CD4-positive, alpha-beta T cell (primary cell): Measurements from ENCODE around the gene RAB27A. TPM values are rescaled to one million over a fixed set of nuclear protein-coding genes. Genes with fewer than 3 reads are reported as not detected.
A peak's percentile ranks its signal among the peaks of the same experiment; 100 is the strongest.

Experiments used
- ATAC-seq: fragments of 200-7000 bp; cut with Tn5 transposase; one replicate; pipeline ENCODE4 v1.10.0; 2022; ENCODE audit warnings: mild to moderate bottlenecking; ENCODE audit not compliant: poor library complexity
- CTCF ChIA-PET: fragments of 350-600 bp; sonication (Branson Sonifier 250); formaldehyde crosslinking; loops from one replicate; lab custom pipeline; 2021; ENCODE audit warnings: antibody characterized with exemption, inconsistent platforms; lab: Charles Lee
- POLR2A ChIA-PET: fragments of 350-600 bp; sonication (Branson Sonifier 250); formaldehyde crosslinking; loops from one replicate; lab custom pipeline; 2021; ENCODE audit warnings: antibody characterized with exemption, inconsistent platforms; lab: Charles Lee
- DNase-seq, 14 experiments: peaks; one replicate each; pipeline ENCODE4 v3.0.0-alpha.2; 2013 to 2020; ENCODE audit warnings: mixed read lengths in 2 of 14
- H3K27ac ChIP-seq, 2 donors: one replicate each; pipeline versions ENCODE4 v1.5.1 to v1.7.0; 2013; ENCODE audit warnings: low read length in 2 of 2, low read depth in 1 of 2, mild to moderate bottlenecking in 1 of 2
- H3K27me3 ChIP-seq, 2 experiments: 1 replicate in 1 of 2; 2 replicates in 1 of 2; pipeline versions ENCODE4 v1.6.1 to v1.7.0; 2013; ENCODE audit warnings: low read length in 2 of 2, control low read depth in 1 of 2, mild to moderate bottlenecking in 1 of 2, moderate library complexity in 1 of 2; ENCODE audit not compliant: insufficient read depth in 2 of 2, control insufficient read depth in 1 of 2
- H3K36me3 ChIP-seq: one replicate; pipeline ENCODE4 v1.6.1; 2013; ENCODE audit warnings: low read length, control low read depth; ENCODE audit not compliant: insufficient read depth
- H3K4me1 ChIP-seq: one replicate; pipeline ENCODE4 v1.6.1; 2013; ENCODE audit warnings: low read length, control low read depth; ENCODE audit not compliant: insufficient read depth
- H3K4me3 ChIP-seq: one replicate; pipeline ENCODE4 v1.5.1; 2013; ENCODE audit warnings: mild to moderate bottlenecking, low read length, moderate library complexity
- H3K9me3 ChIP-seq, 2 experiments: 1 replicate in 1 of 2; 2 replicates in 1 of 2; pipeline versions ENCODE4 v1.6.1 to v1.7.0; 2013; ENCODE audit warnings: low read length in 2 of 2, mild to moderate bottlenecking in 2 of 2, control low read depth in 1 of 2, moderate library complexity in 1 of 2; ENCODE audit not compliant: control insufficient read depth in 1 of 2, insufficient read depth in 1 of 2
- H3K27ac Mint-ChIP-seq: one replicate; pipeline ENCODE4 v1.8.0; 2020; ENCODE audit warnings: mixed read lengths
- H3K27me3 Mint-ChIP-seq: one replicate; pipeline ENCODE4 v1.8.0; 2021; ENCODE audit warnings: mixed read lengths
- H3K36me3 Mint-ChIP-seq: one replicate; pipeline ENCODE4 v1.8.0; 2021; ENCODE audit warnings: low read depth, mixed read lengths
- H3K4me1 Mint-ChIP-seq: one replicate; pipeline ENCODE4 v1.8.0; 2021; ENCODE audit warnings: low read depth, mixed read lengths
- H3K4me3 Mint-ChIP-seq: one replicate; pipeline ENCODE4 v1.8.0; 2020; ENCODE audit warnings: mild to moderate bottlenecking, mixed read lengths
- H3K9me3 Mint-ChIP-seq: one replicate; pipeline ENCODE4 v1.8.0; 2020; ENCODE audit warnings: mixed read lengths
- CTCF ChIP-seq: fragments of 200-600 bp; IDR thresholded peaks from one replicate; pipeline ENCODE4 v1.8.0; 2022; ENCODE audit warnings: antibody characterized with exemption, mild to moderate bottlenecking
- intact Hi-C, 2 experiments: fragments of 100-400 bp; cut with DNase I in 1 of 2; cut with micrococcal nuclease in 1 of 2; formaldehyde crosslinking; loops; one replicate each; pipeline versions ENCODE4 v1.15.1 to v1.9.0; 2023 to 2025; cut with DNase I, micrococcal nuclease
- total RNA-seq, 174 experiments: library from RNA in 2 of 174; stranded (reverse) in 2 of 174; gene quantifications; one replicate each; pipeline ENCODE4 v1.2.3 and lab custom pipeline; 2021 to 2026

Gene RAB27A
- total RNA-seq, 2 experiments from 2014 or later: 9.0 TPM

GRCh38 chr15:55257938-55258337, 31.7 kb downstream of the RAB27A start:
- Mint-ChIP-seq H3K9me3 (no peaks in the 10 kb centered on the region), H3K4me3 (no peak overlapping the region), H3K27me3 (no peaks in the 10 kb centered on the region), H3K4me1 (peaks cover 52% of the 10 kb centered on the region), H3K27ac (peak overlapping the region; percentile 6), H3K36me3 (peaks cover 17% of the 10 kb centered on the region)
- no peak for TF ChIP-seq CTCF
- H3K27ac ChIP-seq: no peak overlapping the region
- POLR2A ChIA-PET: no interaction called here
- no peaks in the 10 kb centered on the region for H3K9me3 ChIP-seq
- CTCF ChIA-PET: no interaction called here
- ATAC-seq: no peak
- H3K4me3 ChIP-seq: no peak overlapping the region
- intact Hi-C loops: loop anchor here in 1 of 2 experiments (5.0 kb wide), 1 partner anchor 34 kb away; no protein-coding TSS in a partner anchor
- peaks cover 35% of the 10 kb centered on the region for H3K4me1 ChIP-seq
- DNase-seq: no peak
- H3K27me3 ChIP-seq: no peaks in the 10 kb centered on the region
- peaks cover 2% of the 10 kb centered on the region for H3K36me3 ChIP-seq

- peak overlapping the region; percentile 40 for H3K4me3 Mint-ChIP-seq
- peaks cover 13% of the 10 kb centered on the region for H3K36me3 Mint-ChIP-seq
- POLR2A ChIA-PET: interaction anchor here (1.9 kb wide), 1 partner anchor 60 kb away, joined by 6 read pairs; the partner anchor contains the start of gene RSL24D1
- Histone ChIP-seq H3K4me3 (no peak overlapping the region), H3K27me3 (no peaks in the 10 kb centered on the region), H3K36me3 (peaks cover 2% of the 10 kb centered on the region), H3K4me1 (peaks cover 35% of the 10 kb centered on the region), H3K9me3 (no peaks in the 10 kb centered on the region), H3K27ac (no peak overlapping the region)
- CTCF ChIA-PET: no interaction called here
- no peak for ATAC-seq
- H3K9me3 Mint-ChIP-seq: no peaks in the 10 kb centered on the region
- peak overlapping the region; percentile 12 for H3K27ac Mint-ChIP-seq
- H3K4me1 Mint-ChIP-seq: peaks cover 53% of the 10 kb centered on the region
- intact Hi-C loops: loop anchor here in 1 of 2 experiments (5.0 kb wide), 1 partner anchor 35 kb away; no protein-coding TSS in a partner anchor
- no peak for DNase-seq
- no peaks in the 10 kb centered on the region for H3K27me3 Mint-ChIP-seq
- no peak for TF ChIP-seq CTCF
Observed at GRCh38 chr15:55257012-55257670, 32.5 kb downstream of the RAB27A start.

- H3K4me3 Mint-ChIP-seq: peak overlapping the region; percentile 82
- Histone ChIP-seq H3K27ac (peak overlapping the region in 1 of 2 donors; percentile 31), H3K36me3 (peaks cover 2% of the 10 kb centered on the region), H3K4me1 (peaks cover 35% of the 10 kb centered on the region), H3K9me3 (no peaks in the 10 kb centered on the region), H3K27me3 (no peaks in the 10 kb centered on the region), H3K4me3 (peak overlapping the region; percentile 46)
- ATAC-seq (no peak), DNase-seq (no peak)
- POLR2A ChIA-PET: interaction anchor here (1.5 to 1.9 kb wide), 2 partner anchors 16 to 59 kb away, joined by 3 to 6 read pairs; partner anchors contain the start of gene RSL24D1
- CTCF ChIA-PET: interaction anchor here (1.0 kb wide), 1 partner anchor 11 kb away, joined by 3 read pairs; no protein-coding TSS in a partner anchor
- H3K4me1 Mint-ChIP-seq: peaks cover 60% of the 10 kb centered on the region
- H3K27ac Mint-ChIP-seq: peak overlapping the region; percentile 57
- no peaks in the 10 kb centered on the region for H3K27me3 Mint-ChIP-seq
- peaks cover 10% of the 10 kb centered on the region for H3K36me3 Mint-ChIP-seq
- no peak for TF ChIP-seq CTCF
- intact Hi-C loops: loop anchor here in 1 of 2 experiments (5.0 kb wide), 1 partner anchor 36 kb away; no protein-coding TSS in a partner anchor
- H3K9me3 Mint-ChIP-seq: no peaks in the 10 kb centered on the region
Observed at GRCh38 chr15:55256281-55257011, 33.2 kb downstream of the RAB27A start.
